Stomach (tissue), 9 donors: Measurements from ENCODE around the gene TBL1XR1. TPM values are rescaled to one million over a fixed set of nuclear protein-coding genes. Genes with fewer than 3 reads are reported as not detected.
"Not testable (repeated sequence)": the region's sequence is repeated elsewhere in the genome, so short reads cannot be mapped to it uniquely, and the experiment has no call there.

Source experiments
- DNase-seq, 2 donors: peaks; one replicate each; pipeline versions ENCODE4 v3.0.0 to v3.0.0-alpha.2; 2013 to 2019
- H3K27ac ChIP-seq, 5 donors: fragments of 200-600 bp in 4 of 5; sonication (generic) in 4 of 5; one replicate each; pipeline ENCODE4 v1.5.1; 2013 to 2019; ENCODE audit warnings: mild to moderate bottlenecking in 1 of 5, moderate library complexity in 1 of 5
- H3K27me3 ChIP-seq, 3 donors: fragments of 200-600 bp; sonication (generic); one replicate each; pipeline ENCODE4 v1.5.1; 2017 to 2019; ENCODE audit warnings: mixed run types in 1 of 3
- H3K36me3 ChIP-seq, 4 donors: fragments of 200-600 bp; sonication (generic); 1 replicate in 3 of 4; 2 replicates in 1 of 4; pipeline ENCODE4 v1.5.1; 2016 to 2019
- H3K4me1 ChIP-seq, 4 donors: fragments of 200-600 bp; sonication (generic); one replicate each; pipeline ENCODE4 v1.5.1; 2016 to 2019
- H3K4me3 ChIP-seq, 4 donors: fragments of 200-600 bp; sonication (generic) in 3 of 4; one replicate each; pipeline ENCODE4 v1.5.1; 2016 to 2019; ENCODE audit warnings: mild to moderate bottlenecking in 1 of 4
- H3K9me3 ChIP-seq, 4 donors: fragments of 200-600 bp; sonication (generic); one replicate each; pipeline ENCODE4 v1.5.1; 2016 to 2019
- CTCF ChIP-seq, 7 experiments: fragments of 450-650 bp in 4 of 7; fragments of 200-600 bp in 3 of 7; sonication (generic) in 3 of 7; IDR thresholded peaks; one replicate each; pipeline ENCODE4 v1.5.1; 2016 to 2019; ENCODE audit warnings: antibody characterized with exemption in 7 of 7, control low read depth in 2 of 7, mild to moderate bottlenecking in 1 of 7
- EP300 ChIP-seq: sonication (generic); formaldehyde crosslinking; IDR thresholded peaks from one replicate; pipeline ENCODE4 v1.6.1; 2017; ENCODE audit warnings: antibody characterized with exemption
- POLR2A ChIP-seq, 4 donors: fragments of 450-650 bp; IDR thresholded peaks; one replicate each; pipeline ENCODE4 v1.6.1; 2016; ENCODE audit warnings: antibody characterized with exemption in 4 of 4, control low read depth in 2 of 4, mild to moderate bottlenecking in 1 of 4, moderate library complexity in 1 of 4
- POLR2AphosphoS5 ChIP-seq, 3 donors: sonication (generic); formaldehyde crosslinking; IDR thresholded peaks; one replicate each; pipeline ENCODE4 v1.6.1; 2016; ENCODE audit warnings: antibody characterized with exemption in 3 of 3
- WGBS, 5 donors: extraction: QIAGEN DNeasy Blood & Tissue Kit in 3 of 5; methylation state at CpG; one replicate each; pipeline versions ENCODE4 v1.1.5 to v1.1.7; 2013 to 2018; 5-methylcytosine and 5-hydroxymethylcytosine counted together
- intact Hi-C: fragments of 100-400 bp; cut with DNase I; formaldehyde crosslinking; loops from one replicate; pipeline ENCODE4 v1.15.1; 2023; ENCODE audit warnings: low total_unique reads
- polyA plus RNA-seq, 3 donors: library from polyadenylated mRNA; stranded (reverse); fragments of 200-250 nt; gene quantifications; one replicate each; pipeline ENCODE4 v1.2.3, GENCODE V29; 2013
- total RNA-seq, 5 donors: library from RNA; depleted of rRNA; stranded (reverse); fragments of >200 nt; gene quantifications; one replicate each; pipeline versions ENCODE4 v1.1.0 to v1.2.3, GENCODE V29; 2014 to 2016
- donor health status: healthy with polysubstance abuse.
- donor health status: Bipolar disorder and iron deficiency.
- donor health status: healthy.

The TBL1XR1 gene
- total and polyA plus RNA-seq, 8 donors, result 11.6 to 217 (median 41.1) TPM

DNA sequence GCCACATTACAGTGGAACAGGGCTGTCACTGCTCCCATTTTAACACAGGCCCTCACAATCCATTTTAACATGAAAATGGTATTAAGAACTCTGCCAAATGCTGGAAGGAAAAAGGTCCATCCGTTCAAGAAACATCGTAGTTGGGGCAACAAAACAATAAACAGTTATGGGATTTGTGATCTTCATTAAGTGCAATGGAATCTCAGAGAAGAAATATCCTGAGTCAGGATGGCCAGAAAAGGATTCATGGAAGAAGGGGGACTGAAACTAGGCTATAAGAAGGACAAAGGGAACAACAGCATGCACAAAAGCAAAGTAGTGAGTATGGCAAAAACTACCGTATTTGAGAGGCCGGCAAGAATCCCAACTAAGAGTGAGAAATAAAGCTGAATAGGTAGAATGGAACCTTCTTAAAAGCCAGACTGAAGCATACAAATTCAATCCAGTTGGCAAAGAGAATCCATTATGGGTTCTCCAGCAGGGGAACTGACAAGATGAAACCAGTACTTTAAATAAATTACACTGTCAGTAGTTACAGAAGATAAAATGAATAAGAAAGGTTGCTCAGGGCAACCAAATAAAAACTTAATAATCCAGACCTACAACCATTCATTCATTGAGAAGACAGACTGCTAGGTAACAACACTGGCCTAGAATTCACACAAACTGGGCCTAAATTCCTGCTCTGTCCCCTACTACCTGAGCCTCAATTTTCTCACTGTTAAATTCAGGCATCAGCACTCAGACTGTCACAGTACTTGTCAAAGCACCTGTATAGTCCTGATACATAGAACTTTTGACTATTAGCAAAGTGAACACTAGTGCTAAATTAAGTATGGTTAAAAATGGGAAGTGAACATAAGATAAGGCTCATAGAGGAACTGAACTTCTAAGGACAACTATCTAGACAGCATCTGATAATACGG, 6.3 kb downstream of the TBL1XR1 start:
- intact Hi-C loops, result loop anchor here (5.0 kb wide), 1 partner anchor 134 kb away; no protein-coding TSS in a partner anchor
- TF ChIP-seq POLR2A (IDR thresholded peaks at IDR 0.05) (no peak), POLR2AphosphoS5 (IDR thresholded peaks at IDR 0.05) (no peak), CTCF (IDR thresholded peaks at IDR 0.05) (no peak), EP300 (no peak)
- H3K9me3 ChIP-seq, result no peaks in the 10 kb centered on the region
- H3K27ac ChIP-seq, result peak overlapping the region in 3 of 5 donors; percentile 15 to 49 (median 41)
- no peak overlapping the region for H3K4me3 ChIP-seq
- H3K4me1 ChIP-seq, result peaks cover 16 to 80% (median 47%) of the 10 kb centered on the region in 4 donors
- no peaks in the 10 kb centered on the region for H3K27me3 ChIP-seq
- 42 to 53% (median 46%) methylated on average over 5 of the region's 5 CpGs for WGBS, 5 donors
- peak in 1 of 2 donors; percentile 46 for DNase-seq
- H3K36me3 ChIP-seq, result no peaks in the 10 kb centered on the region

DNA sequence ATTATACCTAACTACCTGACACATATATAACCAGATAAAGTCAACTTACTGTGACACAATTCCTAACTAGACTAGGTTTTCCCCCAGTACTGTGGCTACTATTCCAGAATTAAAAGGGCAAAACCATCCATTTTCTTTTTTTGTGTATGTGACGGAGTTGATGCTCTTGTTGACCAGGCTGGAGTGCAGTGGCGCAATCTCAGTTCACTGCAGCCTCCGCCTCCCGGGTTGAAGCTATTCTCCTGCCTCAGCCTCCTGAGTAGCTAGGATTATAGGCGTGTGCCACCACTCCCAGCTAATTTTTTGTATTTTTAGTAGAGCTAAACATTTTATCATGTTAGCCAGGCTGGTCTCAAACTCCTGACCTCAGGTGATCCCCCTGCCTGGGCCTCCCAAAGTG, 7.1 kb downstream of the TBL1XR1 start:
- DNase-seq, H3K36me3 ChIP-seq, H3K4me3 ChIP-seq, H3K9me3 ChIP-seq, H3K27me3 ChIP-seq: not testable (repeated sequence)
- intact Hi-C loops, result loop anchor here (5.0 kb wide), 1 partner anchor 133 kb away; no protein-coding TSS in a partner anchor
- 86 to 95% (median 95%) methylated on average over 5 of the region's 5 CpGs for WGBS, 5 donors
- Histone ChIP-seq H3K27ac (peak overlapping the region in 3 of 5 donors; percentile 13 to 49 (median 41)), H3K4me1 (peaks cover 22 to 85% (median 52%) of the 10 kb centered on the region in 4 donors)

GRCh38 chr3:177188325-177188724, 9.0 kb downstream of the TBL1XR1 start:
- DNase-seq, H3K27ac ChIP-seq, H3K36me3 ChIP-seq, intact Hi-C loops, H3K4me3 ChIP-seq, H3K27me3 ChIP-seq, H3K9me3 ChIP-seq: not testable (repeated sequence)
- WGBS, 5 donors, result 83 to 92% (median 88%) methylated on average over 4 of the region's 4 CpGs
- H3K4me1 ChIP-seq, result peaks cover 14 to 86% (median 48%) of the 10 kb centered on the region in 4 donors

GRCh38 chr3:177186306-177186705, 11.0 kb downstream of the TBL1XR1 start:
- Histone ChIP-seq H3K4me1 (peaks cover 13 to 89% (median 47%) of the 10 kb centered on the region in 4 donors), H3K27me3 (no peaks in the 10 kb centered on the region), H3K27ac (no peak overlapping the region), H3K4me3 (no peak overlapping the region), H3K36me3 (no peaks in the 10 kb centered on the region), H3K9me3 (no peaks in the 10 kb centered on the region)
- WGBS, 5 donors, result 58 to 92% (median 76%) methylated on average over 1 of the region's 1 CpG
- DNase-seq, result no peak
- intact Hi-C loops, result no loop called here
- no peak for TF ChIP-seq EP300
- TF ChIP-seq POLR2AphosphoS5 (IDR thresholded peaks at IDR 0.05), result no peak
- no peak for TF ChIP-seq POLR2A (IDR thresholded peaks at IDR 0.05)
- no peak for TF ChIP-seq CTCF (IDR thresholded peaks at IDR 0.05)

DNA sequence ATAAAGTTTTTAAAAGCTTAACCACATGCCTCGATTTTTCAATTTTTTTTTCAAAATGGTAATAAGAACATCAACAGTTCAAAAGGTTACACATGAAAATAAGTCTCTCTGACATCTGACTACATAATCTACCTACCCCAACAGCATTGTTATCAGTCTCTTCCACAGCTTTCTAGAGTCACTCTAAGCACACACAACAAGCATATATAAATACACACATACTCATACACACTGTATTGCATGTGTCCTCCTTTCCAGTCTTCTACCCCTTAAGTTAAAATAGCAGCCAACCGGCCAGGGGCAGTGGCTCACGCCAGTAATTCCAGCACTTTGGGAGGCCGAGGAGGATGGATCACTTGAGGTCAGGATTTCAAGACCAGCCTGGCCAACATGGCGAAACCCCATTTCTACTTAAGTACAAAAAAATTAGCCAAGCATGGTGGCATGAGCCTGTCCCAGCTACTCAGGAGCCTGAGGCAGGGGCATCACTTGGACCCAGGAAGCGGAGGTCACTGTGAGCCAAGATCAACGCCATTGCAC, 12.2 kb downstream of the TBL1XR1 start:
- H3K4me3 ChIP-seq, result no peak overlapping the region
- DNase-seq, result no peak
- H3K9me3 ChIP-seq, result no peaks in the 10 kb centered on the region
- no peak overlapping the region for H3K27ac ChIP-seq
- H3K27me3 ChIP-seq, result no peaks in the 10 kb centered on the region
- 83 to 90% (median 85%) methylated on average over 7 of the region's 7 CpGs for WGBS, 5 donors
- no peaks in the 10 kb centered on the region for H3K36me3 ChIP-seq
- no peak for TF ChIP-seq CTCF (IDR thresholded peaks at IDR 0.05)
- no peak for TF ChIP-seq POLR2AphosphoS5 (IDR thresholded peaks at IDR 0.05)
- no peak for TF ChIP-seq POLR2A (IDR thresholded peaks at IDR 0.05)
- TF ChIP-seq EP300, result no peak
- intact Hi-C loops, result no loop called here
- H3K4me1 ChIP-seq, result peaks cover 9 to 86% (median 47%) of the 10 kb centered on the region in 4 donors

- H3K27ac ChIP-seq, DNase-seq, H3K27me3 ChIP-seq, H3K36me3 ChIP-seq, H3K9me3 ChIP-seq, intact Hi-C loops, H3K4me3 ChIP-seq: not testable (repeated sequence)
- WGBS, 5 donors, result 88 to 94% (median 90%) methylated on average over 3 of the region's 3 CpGs
- peaks cover 9 to 90% (median 51%) of the 10 kb centered on the region in 4 donors for H3K4me1 ChIP-seq
Observed at GRCh38 chr3:177184602-177185001, 12.7 kb downstream of the TBL1XR1 start.
